NB4 (cell line): Measurements from ENCODE around the gene KANSL3.

Experiments used
- POLR2A ChIP-seq: IDR thresholded peaks from 2 replicates; pipeline ENCODE4 v1.6.1; 2011; ENCODE audit warnings: mild to moderate bottlenecking; ENCODE audit not compliant: insufficient read length; ENCODE audit errors: extremely low read depth
- TF ChIP-seq, protein P1 (sequence below): IDR thresholded peaks from one replicate; pipeline ENCODE4 v1.5.1; 2012; ENCODE audit warnings: low read depth, low read length

DNA sequence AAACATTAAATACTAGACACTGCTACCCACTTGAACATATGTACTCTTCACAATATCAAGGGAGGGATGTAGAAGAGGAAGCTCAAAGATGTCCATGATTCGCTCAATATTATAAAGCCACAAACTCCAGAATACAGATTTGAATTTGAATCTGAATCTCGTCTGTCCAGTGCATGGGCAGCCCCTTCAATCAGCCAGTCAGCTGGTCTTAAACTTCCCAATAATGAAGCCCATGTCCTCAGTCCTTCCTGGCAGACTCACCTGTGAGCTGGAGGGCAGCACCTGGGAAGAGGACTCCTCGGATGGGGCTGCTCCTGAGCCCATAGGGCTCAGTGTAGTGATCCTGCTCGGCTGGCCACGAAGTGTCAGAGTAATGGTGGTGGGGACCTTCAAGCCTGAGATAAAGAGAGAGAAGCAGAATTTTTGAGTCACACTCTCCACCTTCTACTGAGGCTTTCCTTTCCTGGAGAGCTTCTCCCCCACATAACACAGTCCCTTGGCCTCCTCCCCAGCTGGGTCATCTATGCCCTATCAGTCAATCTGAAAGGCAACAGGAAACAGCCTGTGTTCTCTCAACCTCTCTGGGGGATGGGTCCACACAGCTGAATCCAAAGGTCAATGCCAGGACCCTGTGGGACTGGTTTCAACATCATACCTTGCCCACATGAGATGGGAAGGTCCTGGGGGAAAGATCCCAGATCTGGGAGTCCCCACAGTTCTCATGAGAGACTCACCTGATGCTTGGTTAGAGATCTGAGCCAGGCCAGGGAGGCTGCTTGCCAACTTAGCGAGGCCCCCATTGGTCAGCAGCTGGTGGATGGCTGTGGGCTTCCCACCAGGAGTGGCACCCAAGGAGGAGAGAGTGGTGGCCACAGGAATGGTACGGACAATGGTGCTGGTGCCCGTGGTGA, 36.5 kb downstream of the KANSL3 start:
- no peak for TF ChIP-seq POLR2A
- TF ChIP-seq, protein P1, sequence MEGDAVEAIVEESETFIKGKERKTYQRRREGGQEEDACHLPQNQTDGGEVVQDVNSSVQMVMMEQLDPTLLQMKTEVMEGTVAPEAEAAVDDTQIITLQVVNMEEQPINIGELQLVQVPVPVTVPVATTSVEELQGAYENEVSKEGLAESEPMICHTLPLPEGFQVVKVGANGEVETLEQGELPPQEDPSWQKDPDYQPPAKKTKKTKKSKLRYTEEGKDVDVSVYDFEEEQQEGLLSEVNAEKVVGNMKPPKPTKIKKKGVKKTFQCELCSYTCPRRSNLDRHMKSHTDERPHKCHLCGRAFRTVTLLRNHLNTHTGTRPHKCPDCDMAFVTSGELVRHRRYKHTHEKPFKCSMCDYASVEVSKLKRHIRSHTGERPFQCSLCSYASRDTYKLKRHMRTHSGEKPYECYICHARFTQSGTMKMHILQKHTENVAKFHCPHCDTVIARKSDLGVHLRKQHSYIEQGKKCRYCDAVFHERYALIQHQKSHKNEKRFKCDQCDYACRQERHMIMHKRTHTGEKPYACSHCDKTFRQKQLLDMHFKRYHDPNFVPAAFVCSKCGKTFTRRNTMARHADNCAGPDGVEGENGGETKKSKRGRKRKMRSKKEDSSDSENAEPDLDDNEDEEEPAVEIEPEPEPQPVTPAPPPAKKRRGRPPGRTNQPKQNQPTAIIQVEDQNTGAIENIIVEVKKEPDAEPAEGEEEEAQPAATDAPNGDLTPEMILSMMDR, result no peak
